Type B pancreatic cell (in vitro differentiated cells): ENCODE results near the gene EIF4E3. TPM values are rescaled to one million over a fixed set of nuclear protein-coding genes. Genes with fewer than 3 reads are reported as not detected.

Source experiments
- DNase-seq: peaks from one replicate; pipeline ENCODE4 v3.0.0; 2021; ENCODE audit warnings: mixed read lengths; ENCODE audit not compliant: unreplicated experiment; ENCODE audit errors: extremely low spot score
- H3K27ac Mint-ChIP-seq: 2 replicates; pipeline ENCODE4 v1.8.0; 2021; ENCODE audit warnings: mild to moderate bottlenecking, mixed read lengths
- H3K27me3 Mint-ChIP-seq: 2 replicates; pipeline ENCODE4 v1.8.0; 2021; ENCODE audit warnings: mixed read lengths
- H3K36me3 Mint-ChIP-seq: 2 replicates; pipeline ENCODE4 v1.8.0; 2021; ENCODE audit warnings: mixed read lengths
- H3K4me1 Mint-ChIP-seq: one replicate; pipeline ENCODE4 v1.8.0; 2021; ENCODE audit warnings: mixed read lengths; ENCODE audit not compliant: unreplicated experiment
- H3K4me3 Mint-ChIP-seq: 2 replicates; pipeline ENCODE4 v1.8.0; 2021; ENCODE audit warnings: mild to moderate bottlenecking, mixed read lengths
- H3K9me3 Mint-ChIP-seq: 2 replicates; pipeline ENCODE4 v1.8.0; 2021; ENCODE audit warnings: mixed read lengths
- total RNA-seq: library from RNA; stranded (reverse); gene quantifications from 2 replicates; pipeline ENCODE4 v1.2.1, GENCODE V29; 2021; ENCODE audit warnings: low replicate concordance
- TF ChIP-seq, protein P1 (sequence below): fragments of 200-600 bp; sonication (generic); conservative IDR thresholded peaks from 2 replicates; pipeline ENCODE4 v1.5.0; 2021; ENCODE audit warnings: antibody characterized with exemption, mild to moderate bottlenecking

EIF4E3 gene
- total RNA-seq, 1 donor from 2014 or later: 16.2 TPM

DNA sequence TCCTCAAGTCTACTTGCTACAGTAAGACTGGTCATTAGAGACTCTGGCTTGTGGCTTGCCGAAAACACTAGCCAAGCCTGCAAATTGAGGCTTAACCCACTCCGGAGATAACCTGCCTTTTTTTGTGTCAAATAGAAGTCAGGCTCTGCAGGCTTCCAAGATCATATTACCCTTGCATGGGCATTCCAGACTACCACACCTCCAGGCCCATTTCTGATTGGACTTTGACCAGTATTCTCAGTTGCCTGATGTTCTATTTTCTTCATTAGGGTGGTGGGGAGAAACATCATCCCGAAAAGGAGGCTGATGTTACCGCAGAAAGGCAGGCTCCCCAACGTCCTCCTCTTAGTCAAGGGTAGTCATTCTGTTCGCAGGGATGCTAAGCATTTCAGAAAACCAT, 73.6 kb downstream of the EIF4E3 start:
- H3K4me1 Mint-ChIP-seq: peaks cover 49% of the 10 kb centered on the region
- TF ChIP-seq, protein P1, sequence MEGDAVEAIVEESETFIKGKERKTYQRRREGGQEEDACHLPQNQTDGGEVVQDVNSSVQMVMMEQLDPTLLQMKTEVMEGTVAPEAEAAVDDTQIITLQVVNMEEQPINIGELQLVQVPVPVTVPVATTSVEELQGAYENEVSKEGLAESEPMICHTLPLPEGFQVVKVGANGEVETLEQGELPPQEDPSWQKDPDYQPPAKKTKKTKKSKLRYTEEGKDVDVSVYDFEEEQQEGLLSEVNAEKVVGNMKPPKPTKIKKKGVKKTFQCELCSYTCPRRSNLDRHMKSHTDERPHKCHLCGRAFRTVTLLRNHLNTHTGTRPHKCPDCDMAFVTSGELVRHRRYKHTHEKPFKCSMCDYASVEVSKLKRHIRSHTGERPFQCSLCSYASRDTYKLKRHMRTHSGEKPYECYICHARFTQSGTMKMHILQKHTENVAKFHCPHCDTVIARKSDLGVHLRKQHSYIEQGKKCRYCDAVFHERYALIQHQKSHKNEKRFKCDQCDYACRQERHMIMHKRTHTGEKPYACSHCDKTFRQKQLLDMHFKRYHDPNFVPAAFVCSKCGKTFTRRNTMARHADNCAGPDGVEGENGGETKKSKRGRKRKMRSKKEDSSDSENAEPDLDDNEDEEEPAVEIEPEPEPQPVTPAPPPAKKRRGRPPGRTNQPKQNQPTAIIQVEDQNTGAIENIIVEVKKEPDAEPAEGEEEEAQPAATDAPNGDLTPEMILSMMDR: no peak
- DNase-seq: no peak
- H3K27ac Mint-ChIP-seq: no peak overlapping the region
- H3K36me3 Mint-ChIP-seq: no peaks in the 10 kb centered on the region
- H3K4me3 Mint-ChIP-seq: no peak overlapping the region
- no peaks in the 10 kb centered on the region for H3K9me3 Mint-ChIP-seq
- H3K27me3 Mint-ChIP-seq: peaks cover 3% of the 10 kb centered on the region

- Mint-ChIP-seq H3K27ac (no peak overlapping the region), H3K4me1 (peaks cover 49% of the 10 kb centered on the region), H3K4me3 (no peak overlapping the region), H3K36me3 (no peaks in the 10 kb centered on the region), H3K9me3 (no peaks in the 10 kb centered on the region), H3K27me3 (peaks cover 3% of the 10 kb centered on the region)
- DNase-seq: no peak
- TF ChIP-seq, protein P1: no peak
These were observed 74.8 kb downstream of the EIF4E3 start for GRCh38 chr3:71650372-71650771.

DNA sequence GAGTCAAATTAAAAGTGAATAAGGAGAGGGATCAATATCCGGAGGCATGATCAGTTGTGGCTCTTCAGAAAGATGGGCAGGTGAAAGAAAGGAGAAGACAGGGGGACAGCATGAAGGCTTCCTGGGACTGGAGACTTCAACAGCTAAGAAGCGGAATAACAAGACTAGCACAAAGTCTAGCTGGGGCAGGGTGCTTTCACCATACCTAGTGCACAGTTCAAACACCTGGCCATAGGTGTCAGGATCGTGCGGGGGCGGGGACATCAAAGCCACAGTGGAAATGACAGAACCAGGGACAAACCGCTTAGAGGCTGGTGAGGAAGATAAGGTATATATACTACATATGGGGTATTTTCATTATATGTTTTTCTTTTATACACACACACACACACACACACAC, 75.4 kb downstream of the EIF4E3 start:
- no peak overlapping the region for H3K27ac Mint-ChIP-seq

DNA sequence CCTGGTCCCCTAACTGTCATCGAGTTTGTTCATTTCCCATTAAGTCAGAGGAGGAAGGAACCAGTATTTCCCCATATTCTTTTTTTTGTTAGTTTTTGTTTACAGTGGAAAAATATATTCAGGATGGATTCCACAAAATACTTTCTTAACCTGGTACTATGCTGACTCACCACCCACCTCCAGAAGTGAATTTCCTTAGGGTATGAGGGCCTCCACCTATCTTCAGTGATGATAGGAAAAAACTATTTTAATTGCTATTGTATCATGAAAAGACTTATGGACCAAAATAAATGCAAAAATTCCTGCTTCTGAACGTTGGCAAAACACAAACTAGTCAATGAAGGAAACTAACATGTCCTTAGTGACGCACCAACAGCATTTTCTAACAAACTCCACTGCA, 77.5 kb downstream of the EIF4E3 start:
- Mint-ChIP-seq H3K9me3 (no peaks in the 10 kb centered on the region), H3K27me3 (no peaks in the 10 kb centered on the region), H3K36me3 (no peaks in the 10 kb centered on the region), H3K27ac (no peak overlapping the region), H3K4me1 (peaks cover 30% of the 10 kb centered on the region), H3K4me3 (no peak overlapping the region)
- TF ChIP-seq, protein P1: no peak
- DNase-seq: no peak

More for the DNA sequence above, 75.4 kb downstream of the EIF4E3 start:
- DNase-seq: no peak
- Mint-ChIP-seq H3K9me3 (no peaks in the 10 kb centered on the region), H3K27me3 (peaks cover 2% of the 10 kb centered on the region), H3K4me3 (no peak overlapping the region), H3K4me1 (peaks cover 47% of the 10 kb centered on the region), H3K36me3 (no peaks in the 10 kb centered on the region)
- TF ChIP-seq, protein P1: no peak

- no peaks in the 10 kb centered on the region for H3K36me3 Mint-ChIP-seq
- H3K4me1 Mint-ChIP-seq: peaks cover 24% of the 10 kb centered on the region
- H3K9me3 Mint-ChIP-seq: no peaks in the 10 kb centered on the region
- no peak overlapping the region for H3K4me3 Mint-ChIP-seq
- no peak overlapping the region for H3K27ac Mint-ChIP-seq
- TF ChIP-seq, protein P1: no peak
- DNase-seq: no peak
- H3K27me3 Mint-ChIP-seq: no peaks in the 10 kb centered on the region
These were observed 78.2 kb downstream of the EIF4E3 start for GRCh38 chr3:71646971-71647370.

- DNase-seq: no peak
- Mint-ChIP-seq H3K27me3 (no peaks in the 10 kb centered on the region), H3K9me3 (no peaks in the 10 kb centered on the region), H3K27ac (no peak overlapping the region), H3K4me3 (no peak overlapping the region), H3K4me1 (peaks cover 15% of the 10 kb centered on the region), H3K36me3 (no peaks in the 10 kb centered on the region)
- TF ChIP-seq, protein P1: no peak
These were observed 80.1 kb downstream of the EIF4E3 start for GRCh38 chr3:71645140-71645539.
